ENCODE measurements around the gene ZNF629. TPM values are rescaled to one million over a fixed set of nuclear protein-coding genes. Genes with fewer than 3 reads are reported as not detected.

Gene ZNF629
- total RNA-seq, 1 donor from 2014 or later = 13.7 TPM

DNA sequence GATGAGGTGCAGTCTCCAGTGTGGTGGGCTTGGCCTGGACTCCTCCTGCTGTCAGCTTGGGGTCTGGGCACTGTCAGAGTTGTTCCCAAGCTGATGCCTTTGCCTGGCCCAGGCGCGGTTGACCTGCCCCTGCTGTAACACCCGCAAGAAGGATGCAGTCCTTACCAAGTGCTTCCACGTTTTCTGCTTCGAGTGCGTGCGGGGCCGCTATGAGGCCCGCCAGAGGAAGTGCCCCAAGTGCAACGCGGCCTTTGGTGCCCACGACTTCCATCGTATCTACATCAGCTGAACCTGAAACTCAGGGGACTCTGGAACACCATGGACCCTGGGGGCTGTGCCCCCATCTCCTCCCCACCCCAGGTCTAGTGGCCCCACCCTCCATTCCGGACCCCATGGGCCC is 13.2 kb downstream of the ZNF629 start:
- Histone ChIP-seq H3K9ac (no peak overlapping the region), H3K79me2 (ENCODE audit: low read depth) (peaks cover 9% of the 10 kb centered on the region), H3K4me1 (peaks cover 6% of the 10 kb centered on the region), H2AFZ (replicated peaks) (no peak overlapping the region), H3K27me3 (no peaks in the 10 kb centered on the region), H4K20me1 (ENCODE audit: low read depth) (peaks cover 45% of the 10 kb centered on the region), H3K27ac (no peak overlapping the region), H3K4me3 (no peak overlapping the region), H3K4me2 (no peak overlapping the region), H3K9me3 (ENCODE audit: low read depth) (no peaks in the 10 kb centered on the region), H3F3A (ENCODE audit: low read depth) (peaks cover 45% of the 10 kb centered on the region), H3K36me3 (no peaks in the 10 kb centered on the region)
- Mint-ChIP-seq H3K4me1 (peaks cover 22% of the 10 kb centered on the region), H3K27ac (no peak overlapping the region), H3K4me3 (no peak overlapping the region), H3K36me3 (peaks cover 27% of the 10 kb centered on the region), H3K27me3 (ENCODE audit: insufficient read depth, low read depth) (peaks cover 21% of the 10 kb centered on the region), H3K9me3 (no peaks in the 10 kb centered on the region)
- TF ChIP-seq, protein P1, sequence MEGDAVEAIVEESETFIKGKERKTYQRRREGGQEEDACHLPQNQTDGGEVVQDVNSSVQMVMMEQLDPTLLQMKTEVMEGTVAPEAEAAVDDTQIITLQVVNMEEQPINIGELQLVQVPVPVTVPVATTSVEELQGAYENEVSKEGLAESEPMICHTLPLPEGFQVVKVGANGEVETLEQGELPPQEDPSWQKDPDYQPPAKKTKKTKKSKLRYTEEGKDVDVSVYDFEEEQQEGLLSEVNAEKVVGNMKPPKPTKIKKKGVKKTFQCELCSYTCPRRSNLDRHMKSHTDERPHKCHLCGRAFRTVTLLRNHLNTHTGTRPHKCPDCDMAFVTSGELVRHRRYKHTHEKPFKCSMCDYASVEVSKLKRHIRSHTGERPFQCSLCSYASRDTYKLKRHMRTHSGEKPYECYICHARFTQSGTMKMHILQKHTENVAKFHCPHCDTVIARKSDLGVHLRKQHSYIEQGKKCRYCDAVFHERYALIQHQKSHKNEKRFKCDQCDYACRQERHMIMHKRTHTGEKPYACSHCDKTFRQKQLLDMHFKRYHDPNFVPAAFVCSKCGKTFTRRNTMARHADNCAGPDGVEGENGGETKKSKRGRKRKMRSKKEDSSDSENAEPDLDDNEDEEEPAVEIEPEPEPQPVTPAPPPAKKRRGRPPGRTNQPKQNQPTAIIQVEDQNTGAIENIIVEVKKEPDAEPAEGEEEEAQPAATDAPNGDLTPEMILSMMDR (IDR thresholded peaks at IDR 0.05) = no peak
- TF ChIP-seq EZH2 (IDR thresholded peaks at IDR 0.05) (no peak), EZH2phosphoT487 (IDR thresholded peaks at IDR 0.05) (no peak)
- no peak for DNase-seq (ENCODE audit: low spot score)

DNA sequence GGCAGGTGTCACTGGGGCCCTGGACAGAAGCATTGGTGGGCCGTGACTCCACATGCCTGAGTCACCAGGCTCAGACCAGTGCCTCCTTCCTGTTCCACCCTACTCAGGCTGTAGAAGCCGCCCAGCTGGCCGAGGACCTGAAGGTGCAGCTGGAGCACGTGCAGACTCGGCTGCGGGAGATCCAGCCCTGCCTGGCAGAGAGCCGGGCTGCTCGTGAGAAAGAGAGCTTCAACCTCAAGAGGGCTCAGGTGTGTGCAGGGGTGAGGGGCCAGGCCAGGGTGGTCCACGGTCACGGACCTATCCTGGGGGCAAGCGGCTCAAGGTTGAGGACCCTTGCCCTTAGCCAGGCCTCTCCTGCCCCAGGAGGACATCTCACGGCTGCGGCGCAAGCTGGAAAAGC is 15.3 kb downstream of the ZNF629 start:
- Mint-ChIP-seq H3K4me1 (peaks cover 8% of the 10 kb centered on the region), H3K9me3 (no peaks in the 10 kb centered on the region), H3K36me3 (peaks cover 28% of the 10 kb centered on the region), H3K4me3 (no peak overlapping the region), H3K27ac (peak overlapping the region; percentile 40), H3K27me3 (ENCODE audit: insufficient read depth, low read depth) (peaks cover 18% of the 10 kb centered on the region)
- Histone ChIP-seq H3K4me2 (no peak overlapping the region), H3F3A (ENCODE audit: low read depth) (peaks cover 25% of the 10 kb centered on the region), H3K27ac (no peak overlapping the region), H3K9ac (no peak overlapping the region), H4K20me1 (ENCODE audit: low read depth) (peaks cover 24% of the 10 kb centered on the region), H3K9me3 (ENCODE audit: low read depth) (no peaks in the 10 kb centered on the region), H3K27me3 (no peaks in the 10 kb centered on the region), H2AFZ (replicated peaks) (no peak overlapping the region), H3K4me1 (no peaks in the 10 kb centered on the region), H3K36me3 (no peaks in the 10 kb centered on the region), H3K79me2 (ENCODE audit: low read depth) (peaks cover 8% of the 10 kb centered on the region), H3K4me3 (no peak overlapping the region)
- TF ChIP-seq EZH2phosphoT487 (IDR thresholded peaks at IDR 0.05) (no peak), EZH2 (IDR thresholded peaks at IDR 0.05) (no peak)
- TF ChIP-seq, protein P1 (IDR thresholded peaks at IDR 0.05) = no peak
- DNase-seq (ENCODE audit: low spot score) = no peak

DNA sequence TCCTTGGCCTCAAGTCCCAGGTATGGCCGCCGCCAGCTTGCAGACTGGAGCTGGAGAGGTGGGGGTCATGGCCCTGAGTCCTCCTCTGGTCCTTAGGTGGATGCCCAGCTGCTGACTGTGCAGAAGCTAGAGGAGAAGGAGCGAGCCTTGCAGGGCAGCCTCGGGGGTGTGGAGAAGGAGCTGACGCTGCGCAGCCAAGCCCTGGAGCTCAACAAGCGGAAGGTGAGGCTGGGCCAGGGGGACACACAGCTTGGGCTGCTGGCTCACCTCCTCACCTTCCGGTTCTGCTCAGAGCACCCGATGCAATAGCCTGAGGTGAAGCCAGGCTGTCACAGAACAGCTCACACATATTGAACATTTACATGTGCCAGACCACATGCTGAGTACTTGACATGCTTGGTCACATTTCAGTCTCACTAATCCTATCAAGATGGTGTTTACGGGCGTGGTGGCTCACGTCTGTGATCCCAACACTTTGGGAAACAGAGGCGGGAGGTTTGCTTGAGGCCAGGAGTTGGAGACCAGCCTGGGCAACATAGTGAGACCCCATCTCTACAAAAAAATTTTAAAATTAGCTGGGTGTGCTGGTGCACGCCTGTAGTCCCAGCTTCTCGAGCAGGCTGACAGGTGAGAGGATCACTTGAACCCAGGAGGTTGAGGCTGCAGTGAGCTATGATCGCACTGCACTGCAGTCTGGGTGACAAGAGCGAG is 17.5 kb downstream of the ZNF629 start:
- H3K9me3 ChIP-seq (ENCODE audit: low read depth) = no peaks in the 10 kb centered on the region
- H3K4me3 ChIP-seq = no peak overlapping the region
- H3K27ac Mint-ChIP-seq = no peak overlapping the region
- no peaks in the 10 kb centered on the region for H3K4me1 ChIP-seq
- no peaks in the 10 kb centered on the region for H3K27me3 ChIP-seq
- no peak overlapping the region for H3K9ac ChIP-seq
- no peak overlapping the region for H3K4me3 Mint-ChIP-seq
- no peak overlapping the region for H2AFZ ChIP-seq (replicated peaks)
- peaks cover 8% of the 10 kb centered on the region for H3K27me3 Mint-ChIP-seq (ENCODE audit: insufficient read depth, low read depth)
- H3K27ac ChIP-seq = no peak overlapping the region
- peaks cover 18% of the 10 kb centered on the region for H4K20me1 ChIP-seq (ENCODE audit: low read depth)
- H3K36me3 Mint-ChIP-seq = peaks cover 37% of the 10 kb centered on the region
- H3K9me3 Mint-ChIP-seq = no peaks in the 10 kb centered on the region
- H3K36me3 ChIP-seq = no peaks in the 10 kb centered on the region
- H3K4me2 ChIP-seq = no peak overlapping the region
- no peaks in the 10 kb centered on the region for H3K79me2 ChIP-seq (ENCODE audit: low read depth)
- H3K4me1 Mint-ChIP-seq = no peaks in the 10 kb centered on the region
- TF ChIP-seq EZH2phosphoT487 (IDR thresholded peaks at IDR 0.05) (no peak), EZH2 (IDR thresholded peaks at IDR 0.05) (no peak)
- TF ChIP-seq, protein P1 (IDR thresholded peaks at IDR 0.05) = no peak
- DNase-seq (ENCODE audit: low spot score) = no peak
- peaks cover 7% of the 10 kb centered on the region for H3F3A ChIP-seq (ENCODE audit: low read depth)

Data from neural progenitor cell (in vitro differentiated cells).